Osteoblast (primary cell): ENCODE data around the gene CHN1. TPM values are rescaled to one million over a fixed set of nuclear protein-coding genes. Genes with fewer than 3 reads are reported as not detected.

ENCODE experiments used
- DNase-seq: peaks from one replicate; pipeline ENCODE4 v3.0.0; 2011; ENCODE audit warnings: low spot score, mixed read lengths; ENCODE audit not compliant: insufficient read length; ENCODE audit errors: missing footprints
- H2AFZ ChIP-seq: 2 replicates; pipeline ENCODE4 v1.6.0; 2011; ENCODE audit warnings: mild to moderate bottlenecking, low read length
- H3K27ac ChIP-seq: 2 replicates; pipeline ENCODE4 v1.5.1; 2011; ENCODE audit warnings: mild to moderate bottlenecking, low read depth, low read length, moderate library complexity
- H3K27me3 ChIP-seq: 2 replicates; pipeline ENCODE4 v1.6.0; 2012; ENCODE audit warnings: mild to moderate bottlenecking, control low read depth, inconsistent platforms, low read length, moderate library complexity; ENCODE audit not compliant: insufficient read depth
- H3K36me3 ChIP-seq: 2 replicates; pipeline ENCODE4 v1.5.1; 2011; ENCODE audit warnings: mild to moderate bottlenecking, low read length, control low read depth, moderate library complexity; ENCODE audit not compliant: insufficient read depth
- H3K4me1 ChIP-seq: 2 replicates; pipeline ENCODE4 v1.5.1; 2011; ENCODE audit warnings: mild to moderate bottlenecking, low read length, control low read depth, moderate library complexity; ENCODE audit not compliant: insufficient read depth
- H3K4me2 ChIP-seq: 2 replicates; pipeline ENCODE4 v1.6.0; 2011; ENCODE audit warnings: mild to moderate bottlenecking, low read length; ENCODE audit not compliant: insufficient read depth
- H3K4me3 ChIP-seq: fragments of 200-600 bp; sonication (generic); 3 replicates; pipeline ENCODE4 v1.5.1; 2012; ENCODE audit warnings: mild to moderate bottlenecking, low read length, inconsistent platforms; ENCODE audit not compliant: insufficient read depth
- H3K79me2 ChIP-seq: 2 replicates; pipeline ENCODE4 v1.6.0; 2012; ENCODE audit warnings: mild to moderate bottlenecking, low read length, control low read depth, inconsistent platforms; ENCODE audit not compliant: insufficient read depth
- H3K9me3 ChIP-seq: 2 replicates; pipeline ENCODE4 v1.5.1; 2011; ENCODE audit warnings: low read depth, low read length, control low read depth
- H4K20me1 ChIP-seq: 2 replicates; pipeline ENCODE4 v1.6.0; 2012; ENCODE audit warnings: mild to moderate bottlenecking, low read length, control low read depth; ENCODE audit not compliant: insufficient read depth
- total RNA-seq: library from RNA; depleted of rRNA; stranded (reverse); fragments of >200 nt; gene quantifications from 2 replicates; pipeline ENCODE4 v1.2.3, GENCODE V29; 2012
- TF ChIP-seq, protein P1 (sequence below): IDR thresholded peaks from 2 replicates; pipeline ENCODE4 v1.5.1; 2011; ENCODE audit warnings: mild to moderate bottlenecking, low read depth, low read length, moderate library complexity; ENCODE audit errors: extremely low read depth

Gene CHN1
- total RNA-seq, 1 donor: 33.7 TPM

DNA sequence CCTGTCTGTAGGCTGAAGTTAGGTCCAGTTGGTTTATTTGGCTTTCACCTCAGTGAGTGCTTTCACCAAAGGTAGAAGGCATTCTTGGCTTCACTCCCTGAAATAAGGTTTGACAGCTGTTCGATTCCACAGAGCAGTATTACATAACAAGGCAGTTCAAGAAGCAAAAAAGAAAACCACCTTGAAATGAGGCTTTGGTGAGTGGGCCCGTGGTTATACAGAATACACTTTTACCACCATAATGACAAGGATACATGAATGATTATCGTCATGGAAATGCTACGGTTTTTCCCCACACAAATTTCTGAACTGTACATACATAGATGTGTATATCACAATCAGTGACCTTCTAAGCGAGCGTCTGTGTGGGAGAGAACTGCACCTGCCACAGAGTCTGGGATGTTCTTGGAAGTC lies 160.9 kb downstream of the CHN1 start:
- Histone ChIP-seq H4K20me1 (no peaks in the 10 kb centered on the region), H3K4me2 (peak overlapping the region; percentile 95), H3K36me3 (no peaks in the 10 kb centered on the region), H3K9me3 (no peaks in the 10 kb centered on the region), H3K4me1 (peaks cover 39% of the 10 kb centered on the region), H3K27me3 (no peaks in the 10 kb centered on the region), H3K79me2 (peaks cover 33% of the 10 kb centered on the region), H3K27ac (peak overlapping the region; percentile 2), H2AFZ (peak overlapping the region; percentile 43), H3K4me3 (no peak overlapping the region)
- no peak for DNase-seq
- TF ChIP-seq, protein P1, sequence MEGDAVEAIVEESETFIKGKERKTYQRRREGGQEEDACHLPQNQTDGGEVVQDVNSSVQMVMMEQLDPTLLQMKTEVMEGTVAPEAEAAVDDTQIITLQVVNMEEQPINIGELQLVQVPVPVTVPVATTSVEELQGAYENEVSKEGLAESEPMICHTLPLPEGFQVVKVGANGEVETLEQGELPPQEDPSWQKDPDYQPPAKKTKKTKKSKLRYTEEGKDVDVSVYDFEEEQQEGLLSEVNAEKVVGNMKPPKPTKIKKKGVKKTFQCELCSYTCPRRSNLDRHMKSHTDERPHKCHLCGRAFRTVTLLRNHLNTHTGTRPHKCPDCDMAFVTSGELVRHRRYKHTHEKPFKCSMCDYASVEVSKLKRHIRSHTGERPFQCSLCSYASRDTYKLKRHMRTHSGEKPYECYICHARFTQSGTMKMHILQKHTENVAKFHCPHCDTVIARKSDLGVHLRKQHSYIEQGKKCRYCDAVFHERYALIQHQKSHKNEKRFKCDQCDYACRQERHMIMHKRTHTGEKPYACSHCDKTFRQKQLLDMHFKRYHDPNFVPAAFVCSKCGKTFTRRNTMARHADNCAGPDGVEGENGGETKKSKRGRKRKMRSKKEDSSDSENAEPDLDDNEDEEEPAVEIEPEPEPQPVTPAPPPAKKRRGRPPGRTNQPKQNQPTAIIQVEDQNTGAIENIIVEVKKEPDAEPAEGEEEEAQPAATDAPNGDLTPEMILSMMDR: no peak

DNA sequence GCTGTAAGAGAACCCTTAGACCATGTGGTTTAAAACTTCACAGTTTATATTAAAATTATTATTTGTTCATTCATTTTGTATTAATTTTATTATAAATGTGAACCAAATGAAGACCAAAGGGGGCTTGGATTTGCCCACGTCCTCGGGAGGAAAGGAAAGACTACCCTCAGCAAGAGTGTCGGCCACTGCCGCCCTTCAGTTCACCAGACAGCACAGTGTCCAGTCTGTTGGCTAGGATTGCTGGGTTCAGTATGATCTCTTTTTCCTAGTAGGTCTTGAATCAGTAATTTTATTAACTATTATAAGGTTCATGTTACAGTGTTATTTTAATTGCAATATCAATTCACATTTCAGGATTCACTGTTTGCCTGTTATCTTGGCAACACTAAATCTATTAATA lies 162.7 kb downstream of the CHN1 start:
- peaks cover 32% of the 10 kb centered on the region for H3K4me1 ChIP-seq
- H3K4me2 ChIP-seq: no peak overlapping the region
- peaks cover 33% of the 10 kb centered on the region for H3K79me2 ChIP-seq
- no peaks in the 10 kb centered on the region for H4K20me1 ChIP-seq
- no peak for DNase-seq
- no peak overlapping the region for H3K27ac ChIP-seq
- H3K4me3 ChIP-seq: no peak overlapping the region
- TF ChIP-seq, protein P1: no peak
- no peak overlapping the region for H2AFZ ChIP-seq
- no peaks in the 10 kb centered on the region for H3K9me3 ChIP-seq
- H3K27me3 ChIP-seq: no peaks in the 10 kb centered on the region
- H3K36me3 ChIP-seq: no peaks in the 10 kb centered on the region

DNA sequence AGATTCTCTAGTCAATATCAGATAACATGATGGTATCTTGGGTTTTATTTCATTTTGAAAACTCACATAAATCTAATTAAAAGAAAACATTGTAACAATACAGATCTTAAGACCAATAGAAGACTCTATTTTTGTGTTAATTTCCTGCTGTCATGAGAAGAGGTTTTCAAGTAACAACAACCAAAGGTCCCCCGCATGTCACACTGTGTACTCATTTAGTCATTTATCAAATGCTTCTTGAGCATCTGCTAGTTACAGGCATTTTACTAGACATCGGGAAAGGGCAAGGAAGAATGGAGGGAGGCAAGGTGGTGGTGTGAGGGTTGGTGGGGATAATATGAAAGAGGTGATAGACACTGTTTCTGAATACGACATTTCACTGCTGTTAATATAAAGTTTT lies 163.2 kb downstream of the CHN1 start:
- Histone ChIP-seq H3K36me3 (no peaks in the 10 kb centered on the region), H3K4me2 (no peak overlapping the region), H3K79me2 (peaks cover 33% of the 10 kb centered on the region), H3K27me3 (no peaks in the 10 kb centered on the region), H3K27ac (no peak overlapping the region), H2AFZ (no peak overlapping the region), H3K4me3 (no peak overlapping the region), H3K9me3 (no peaks in the 10 kb centered on the region), H3K4me1 (peaks cover 36% of the 10 kb centered on the region), H4K20me1 (no peaks in the 10 kb centered on the region)
- DNase-seq: no peak
- TF ChIP-seq, protein P1: no peak

DNA sequence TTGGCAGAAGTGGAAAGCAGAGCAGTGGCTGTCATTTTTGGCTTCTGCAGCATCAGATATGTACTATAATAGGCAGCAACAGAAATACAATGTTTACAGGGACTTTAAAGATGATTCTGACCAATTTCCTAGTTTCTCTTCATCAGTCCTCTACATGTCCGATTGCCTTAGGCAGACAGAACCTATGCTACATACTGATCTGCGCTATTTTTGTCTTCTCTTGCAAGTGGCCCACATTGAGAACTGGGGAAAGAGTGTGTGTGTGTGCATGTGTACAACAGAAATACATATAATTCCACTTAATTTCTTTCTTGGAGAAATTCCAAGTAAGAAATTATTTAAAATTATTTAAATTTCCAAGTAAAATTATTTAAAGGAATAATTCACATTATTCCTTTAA lies 163.8 kb downstream of the CHN1 start:
- no peaks in the 10 kb centered on the region for H4K20me1 ChIP-seq
- no peaks in the 10 kb centered on the region for H3K36me3 ChIP-seq
- H3K27ac ChIP-seq: no peak overlapping the region
- H3K4me2 ChIP-seq: peak overlapping the region; percentile 23
- TF ChIP-seq, protein P1: no peak
- H2AFZ ChIP-seq: peak overlapping the region; percentile 54
- H3K4me1 ChIP-seq: peaks cover 42% of the 10 kb centered on the region
- H3K9me3 ChIP-seq: no peaks in the 10 kb centered on the region
- H3K79me2 ChIP-seq: peaks cover 33% of the 10 kb centered on the region
- peak; percentile 29 for DNase-seq
- H3K4me3 ChIP-seq: no peak overlapping the region
- no peaks in the 10 kb centered on the region for H3K27me3 ChIP-seq
